ENCODE measurements around the gene ADGRG1.

DNA sequence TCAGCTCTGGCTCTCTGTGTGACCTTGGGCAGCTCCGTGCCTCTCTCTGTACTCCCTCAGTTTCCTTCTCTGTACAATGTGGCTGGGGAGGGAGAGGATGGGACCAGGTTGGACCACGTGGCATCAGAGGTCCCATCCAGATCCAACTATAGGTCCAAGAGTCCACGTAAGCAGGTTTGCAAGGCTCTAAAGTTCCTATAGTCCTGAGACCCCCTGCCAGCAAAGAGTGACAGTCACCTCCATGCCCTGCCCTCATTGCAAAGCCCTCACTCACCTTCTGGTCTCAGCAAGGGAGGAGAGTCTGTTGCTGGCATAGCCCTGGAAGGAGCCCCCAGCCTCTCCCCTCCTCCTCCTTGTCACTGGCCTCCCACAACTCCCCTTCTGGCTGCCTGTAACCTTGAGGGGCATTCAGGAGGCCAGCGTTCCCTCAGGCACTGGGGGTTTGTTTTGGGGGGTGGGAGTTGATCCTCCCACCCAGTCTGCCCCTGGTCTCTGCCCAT lies 60.1 kb downstream of the ADGRG1 start:
- no peak for TF ChIP-seq POLR2AphosphoS5 (IDR thresholded peaks at IDR 0.05; ENCODE audit: borderline replicate concordance, low read depth, low read length)
- no peak for TF ChIP-seq EZH2 (IDR thresholded peaks at IDR 0.05)
